ENCODE results near the gene TRAPPC14.

TRAPPC14 gene

DNA sequence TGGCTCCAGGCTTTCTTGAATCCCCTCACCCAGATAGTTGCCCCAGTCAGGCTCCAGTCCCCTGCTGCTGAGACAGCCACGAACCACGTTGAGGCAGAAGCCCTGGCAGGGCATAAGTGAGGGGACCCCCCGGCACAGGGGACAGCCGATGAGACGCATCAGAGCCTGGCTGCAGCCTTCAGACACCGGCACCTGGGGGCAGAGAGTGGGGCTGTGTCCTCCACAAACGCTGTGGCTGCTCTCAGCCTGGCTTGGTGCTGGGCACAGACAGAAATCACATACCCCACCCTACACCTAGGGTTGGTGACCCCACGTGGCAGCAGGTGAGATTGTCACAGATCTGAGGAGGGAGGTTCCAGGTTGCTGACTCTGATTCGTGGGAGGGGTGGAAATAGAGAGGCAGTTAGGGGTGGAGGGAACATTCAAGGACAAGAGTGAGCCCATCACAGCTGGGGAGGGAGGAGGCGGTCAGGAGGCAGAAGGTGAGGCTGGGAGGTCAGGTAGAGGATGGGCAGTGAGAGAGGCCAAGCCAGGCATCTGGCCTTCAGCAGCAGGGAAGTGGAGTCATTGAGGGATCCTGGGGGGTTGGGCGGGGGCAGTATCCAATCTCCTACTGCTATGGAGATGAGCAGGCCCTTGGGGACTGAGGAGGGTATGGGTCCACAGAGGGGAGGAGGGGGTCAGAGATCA is 15.4 kb upstream of the TRAPPC14 start:
- DNase-seq, result no peak

DNA sequence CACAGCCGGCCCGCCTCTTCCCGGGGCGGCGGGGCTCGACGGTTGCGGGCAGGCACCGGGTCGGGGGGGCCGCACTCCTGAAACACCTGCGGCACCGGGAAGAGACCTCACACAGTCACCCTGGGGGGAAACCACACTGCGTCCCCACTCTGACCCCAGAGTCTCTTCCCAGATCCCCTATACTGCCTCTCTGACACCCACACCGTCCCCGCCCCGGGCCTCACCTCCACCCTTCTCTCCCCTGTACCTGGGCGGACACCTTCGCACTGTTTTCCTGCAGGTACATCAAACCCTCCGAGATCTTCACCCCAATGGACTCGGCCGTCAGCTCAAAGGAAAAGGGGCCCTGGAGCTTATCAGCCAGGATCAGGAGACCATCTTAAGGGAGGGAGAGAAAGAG is 13.3 kb upstream of the TRAPPC14 start:
- no peak for DNase-seq

DNA sequence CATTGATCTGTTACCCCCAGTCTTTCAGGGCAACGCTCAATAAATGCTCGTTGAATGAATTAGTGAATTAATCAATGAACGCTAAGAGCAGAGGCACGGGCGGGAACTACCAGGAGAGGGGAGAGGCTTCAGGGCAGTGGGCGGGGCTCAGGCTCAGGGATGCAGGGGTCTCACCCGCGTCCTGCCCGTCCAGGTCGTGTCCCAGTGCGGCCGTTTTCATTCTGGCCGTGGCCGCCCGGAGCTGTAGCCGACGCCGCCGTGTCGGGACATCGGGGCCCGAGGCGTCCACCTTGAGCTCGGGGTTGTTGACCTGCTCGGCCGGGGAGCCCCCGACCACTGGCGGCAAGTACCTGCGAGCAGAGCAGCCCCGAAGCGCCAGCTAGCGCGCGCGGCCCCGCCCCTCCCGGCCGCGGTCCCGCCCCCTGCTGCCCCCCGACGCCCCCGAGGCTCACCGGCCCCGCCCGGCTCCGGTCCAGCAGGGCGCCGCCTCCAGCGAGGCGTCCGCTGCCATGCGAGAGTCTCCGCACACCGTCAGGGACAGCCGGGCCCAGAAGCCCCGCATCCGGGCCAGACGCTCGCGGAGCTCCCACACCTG is 12.7 kb upstream of the TRAPPC14 start:
- no peak for DNase-seq

DNA sequence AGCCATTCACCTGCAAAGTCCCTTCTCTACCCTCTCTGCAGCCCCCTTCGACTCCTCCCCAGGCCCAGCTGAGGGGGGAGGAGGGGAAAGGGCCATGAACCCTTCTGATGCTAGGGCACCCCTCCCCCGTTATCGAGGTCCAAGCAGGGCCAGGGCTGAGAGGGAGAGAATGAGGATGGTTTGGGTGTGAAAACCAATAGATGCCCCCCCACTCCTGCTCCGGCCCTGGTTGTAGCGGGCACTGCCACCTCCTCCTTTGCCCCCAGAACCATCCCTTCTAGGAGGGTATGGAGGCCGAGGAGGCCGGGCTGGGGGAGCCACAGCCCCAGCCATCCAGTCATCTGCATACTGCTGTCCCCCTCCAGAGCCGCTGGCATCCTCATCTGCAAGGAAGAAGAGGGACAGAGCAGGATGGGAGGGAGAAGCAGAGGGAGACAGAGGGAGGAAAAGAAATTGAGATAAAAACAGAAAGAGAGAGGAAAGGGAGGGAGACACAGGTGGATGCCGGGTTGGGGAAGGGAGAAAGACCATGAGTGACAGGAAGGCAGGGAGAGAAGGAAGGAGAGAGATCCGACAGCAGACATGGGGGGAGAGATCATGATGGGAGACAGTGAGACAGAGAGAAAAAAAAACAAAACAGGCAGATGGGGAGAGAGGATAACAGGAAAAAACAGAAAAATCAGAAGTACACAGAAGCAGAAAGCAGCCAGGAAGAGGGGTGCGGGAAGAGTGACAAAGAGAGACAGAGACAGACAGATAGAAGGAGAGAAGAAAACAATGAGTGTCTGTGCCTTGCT is 11.8 kb upstream of the TRAPPC14 start:
- DNase-seq, result no peak

DNA sequence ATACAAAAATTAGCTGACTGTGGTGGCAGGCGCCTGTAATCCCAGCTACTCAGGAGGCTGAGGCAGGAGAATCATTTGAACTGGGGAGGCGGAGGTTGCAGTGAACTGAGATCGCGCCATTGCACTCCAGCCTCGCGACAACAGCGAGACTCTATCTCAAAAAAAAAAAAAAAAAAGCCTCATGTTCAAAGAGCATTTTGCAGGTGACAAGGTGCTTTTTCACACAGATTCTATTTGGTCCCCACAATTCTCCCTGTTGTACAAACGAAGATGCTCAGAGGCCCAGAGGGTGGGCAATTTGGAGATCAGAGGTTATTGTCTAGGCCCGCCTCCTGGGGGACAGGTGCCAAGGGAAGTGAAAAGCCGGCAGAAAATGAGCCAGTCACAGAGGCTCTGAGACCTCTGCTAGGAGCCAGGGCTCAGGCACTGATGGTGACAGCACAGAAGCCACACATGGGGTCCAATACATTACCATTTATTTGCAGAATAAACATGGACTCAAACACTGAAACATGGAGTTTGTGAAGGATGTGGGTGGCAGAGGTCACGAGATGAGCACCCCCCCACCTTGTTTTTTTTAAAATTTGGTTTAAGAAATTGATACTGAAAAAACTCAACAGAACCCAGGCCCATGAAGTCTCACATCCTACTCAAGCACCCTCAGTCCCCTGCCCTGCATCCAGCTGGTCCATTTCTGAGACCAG is 10.8 kb upstream of the TRAPPC14 start:
- no peak for DNase-seq

DNA sequence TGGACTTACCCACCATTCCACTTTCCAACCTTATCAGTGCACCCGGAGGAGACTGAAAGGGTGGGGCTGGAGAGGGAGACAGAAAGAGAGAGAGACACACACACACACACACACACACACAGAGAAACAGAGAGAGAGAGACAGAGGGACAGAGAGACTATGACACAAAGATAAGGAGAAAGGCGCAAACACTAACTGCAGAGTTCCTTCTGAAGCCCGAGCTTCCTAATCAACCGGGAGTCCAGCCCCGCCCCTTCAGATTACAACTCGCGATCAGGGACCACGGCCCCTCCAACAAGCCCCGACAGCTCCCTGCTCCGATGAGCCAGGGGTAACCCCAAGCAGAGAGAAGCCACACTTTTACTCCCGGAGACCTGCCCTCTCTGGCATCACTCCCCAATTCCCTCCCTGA is 9.4 kb upstream of the TRAPPC14 start:
- no peak for DNase-seq

DNA sequence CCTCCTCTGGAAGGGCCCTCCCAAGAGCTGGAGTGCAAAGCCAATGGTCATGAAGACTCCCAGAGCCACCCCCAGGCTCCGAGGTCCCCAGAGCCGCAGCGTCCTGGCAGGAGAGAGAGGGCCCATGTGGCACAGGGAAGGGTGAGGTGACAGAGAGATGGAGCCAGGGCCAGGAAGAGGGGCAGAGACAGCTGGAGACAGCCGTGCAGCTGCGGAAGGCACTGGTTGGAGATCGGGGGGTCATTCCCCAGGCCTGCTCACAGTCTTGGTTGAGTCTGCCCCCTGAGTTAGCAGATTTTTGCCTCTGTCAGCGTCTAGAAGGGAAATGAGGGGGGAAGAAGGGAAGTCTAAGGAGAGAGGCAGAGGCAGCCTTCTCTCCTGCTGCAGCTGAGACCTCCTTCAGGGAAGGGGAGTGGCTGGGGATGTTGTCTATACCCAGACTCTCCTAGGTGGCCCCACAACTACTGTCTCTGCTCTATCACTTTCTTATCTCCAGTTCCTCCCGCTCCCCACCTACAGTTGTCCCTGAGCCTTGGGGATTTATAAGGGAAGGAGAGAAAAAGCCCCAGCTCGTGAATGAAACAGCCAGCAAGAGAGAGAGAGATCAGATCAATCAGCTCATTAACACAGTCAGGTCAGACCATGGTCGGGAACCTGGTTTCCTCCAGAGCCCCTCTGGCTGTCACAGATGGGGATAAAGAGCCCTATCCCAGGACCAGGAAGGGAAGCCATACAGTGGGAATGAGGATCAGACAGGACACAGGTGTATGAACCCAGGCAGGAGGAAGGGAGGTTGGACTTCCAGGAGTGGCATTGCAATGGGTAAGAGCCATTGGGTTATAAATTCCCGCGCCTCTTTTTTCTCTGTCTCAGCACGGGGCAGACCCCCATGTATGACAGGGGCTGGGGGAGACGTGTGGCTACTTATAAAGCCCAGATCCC is 8.7 kb upstream of the TRAPPC14 start:
- no peak for DNase-seq

DNA sequence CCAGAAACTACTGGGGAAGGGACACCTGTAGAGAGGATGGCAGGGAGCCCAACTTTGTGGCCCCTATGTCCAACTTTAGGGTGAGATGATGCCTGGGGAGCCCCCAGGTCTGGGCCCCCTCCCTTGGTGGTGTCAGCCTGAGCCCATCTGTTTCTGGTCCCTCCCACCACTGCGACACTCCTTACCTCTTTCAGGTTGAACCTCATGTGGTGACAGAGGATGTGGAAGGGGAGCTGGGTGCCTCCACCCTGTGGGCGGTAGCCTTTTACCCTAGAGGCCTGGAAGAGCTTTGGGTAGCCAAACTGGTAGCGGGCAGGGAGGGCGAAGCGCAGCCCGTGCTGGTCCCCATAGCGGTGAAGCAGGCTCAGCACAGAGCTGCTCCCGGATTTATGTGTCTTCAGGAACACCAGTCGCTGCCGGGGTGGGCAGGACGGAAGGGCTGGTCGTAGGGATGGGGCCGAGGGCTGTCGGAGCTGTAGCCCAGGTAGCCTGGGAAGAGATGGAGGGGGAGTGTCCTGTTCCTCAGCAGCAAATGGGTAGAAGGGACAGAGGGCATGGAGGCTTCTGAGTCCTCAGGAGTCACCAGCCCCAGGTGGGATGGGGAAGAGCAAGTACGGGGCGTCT is 7.9 kb upstream of the TRAPPC14 start:
- no peak for DNase-seq

DNA sequence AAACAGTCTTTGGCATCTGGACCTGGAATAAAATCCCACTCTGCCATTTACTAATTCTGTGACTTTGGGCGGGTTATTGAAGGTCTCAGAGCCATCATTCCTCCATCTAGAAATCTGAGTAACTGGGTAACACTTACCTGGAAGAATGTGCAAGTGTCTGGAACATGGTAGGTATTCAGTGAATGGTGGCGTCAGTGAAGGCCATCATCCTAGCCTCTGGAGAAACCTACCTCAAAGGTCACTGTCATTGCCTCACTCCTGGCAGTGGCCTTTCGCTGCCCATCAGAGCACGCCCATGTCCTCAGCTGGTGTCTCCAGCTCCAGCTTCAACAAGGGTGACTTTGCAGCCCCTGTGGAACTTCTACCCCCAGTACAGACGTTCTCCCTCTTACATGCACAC is 5.3 kb upstream of the TRAPPC14 start:
- DNase-seq, result no peak

DNA sequence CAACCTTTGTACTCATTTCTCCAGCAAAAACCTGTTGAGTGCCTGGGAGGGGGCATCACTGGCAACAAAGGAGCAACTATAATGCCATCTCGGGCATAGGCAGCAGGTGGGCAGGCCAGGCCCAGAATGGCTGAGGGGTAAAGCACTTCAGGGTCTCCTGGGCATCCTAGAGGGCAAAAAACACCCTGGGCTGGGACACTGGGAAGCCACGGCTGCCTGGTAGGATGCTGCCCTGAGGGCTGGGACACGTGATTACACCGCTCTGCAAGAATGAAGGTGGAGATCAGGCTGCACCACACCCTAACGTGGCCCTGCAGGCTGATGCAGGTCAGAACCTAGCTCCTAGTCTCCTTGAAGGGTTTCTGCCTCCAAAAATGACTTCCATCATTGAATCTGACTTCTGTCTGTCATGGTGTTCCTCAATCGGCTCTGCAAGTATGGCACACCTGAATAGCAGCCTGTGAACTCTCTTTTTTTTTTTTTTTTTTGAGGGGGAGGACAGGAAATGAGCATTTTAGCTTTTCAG is 4.5 kb upstream of the TRAPPC14 start:
- no peak for DNase-seq

DNA sequence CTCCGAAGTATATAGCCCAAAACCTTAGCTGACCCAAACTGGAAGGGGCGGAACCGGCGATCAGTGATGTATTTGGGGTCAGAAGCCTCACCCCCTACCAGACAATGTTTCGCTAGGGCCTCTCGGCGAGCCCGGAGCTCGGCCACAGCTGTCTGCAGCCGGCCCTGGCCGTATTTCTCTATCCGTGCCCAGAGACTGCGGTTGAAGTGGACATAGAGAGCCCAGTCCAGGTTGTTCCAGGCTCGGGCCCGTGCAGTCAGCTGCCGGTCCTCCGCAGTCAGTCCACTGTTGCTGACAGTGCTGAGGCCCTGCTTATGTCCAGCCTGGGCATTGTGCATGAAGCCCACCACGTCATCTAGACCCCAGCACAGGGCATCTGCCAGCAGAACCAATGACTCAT is 1.5 kb upstream of the TRAPPC14 start:
- DNase-seq, result no peak

DNA sequence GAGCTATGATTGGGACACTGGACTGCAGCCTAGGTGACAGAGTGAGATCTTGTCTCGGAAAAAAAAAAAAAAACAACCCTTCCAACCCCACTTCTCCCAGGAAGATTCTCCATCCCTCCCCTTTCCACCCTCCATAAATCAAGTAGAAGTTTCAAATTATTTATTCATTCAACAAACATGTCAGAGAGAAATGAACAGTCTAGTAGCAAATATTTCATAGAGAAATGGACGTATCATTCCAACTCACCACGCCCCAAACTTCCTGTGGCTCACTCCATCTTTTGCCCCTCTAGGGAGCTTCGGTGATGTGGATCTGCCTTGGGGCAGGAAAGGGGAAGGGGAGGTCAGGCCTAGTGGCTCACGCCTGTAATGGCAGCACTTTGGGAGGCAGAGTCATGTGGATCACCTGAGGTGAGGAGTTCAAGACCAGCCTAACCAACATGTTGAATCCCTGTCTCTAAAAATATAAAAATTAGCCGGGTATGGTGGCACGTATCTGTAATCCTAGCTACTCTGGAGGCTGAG is 638 bp upstream of the TRAPPC14 start:
- no peak for DNase-seq

DNA sequence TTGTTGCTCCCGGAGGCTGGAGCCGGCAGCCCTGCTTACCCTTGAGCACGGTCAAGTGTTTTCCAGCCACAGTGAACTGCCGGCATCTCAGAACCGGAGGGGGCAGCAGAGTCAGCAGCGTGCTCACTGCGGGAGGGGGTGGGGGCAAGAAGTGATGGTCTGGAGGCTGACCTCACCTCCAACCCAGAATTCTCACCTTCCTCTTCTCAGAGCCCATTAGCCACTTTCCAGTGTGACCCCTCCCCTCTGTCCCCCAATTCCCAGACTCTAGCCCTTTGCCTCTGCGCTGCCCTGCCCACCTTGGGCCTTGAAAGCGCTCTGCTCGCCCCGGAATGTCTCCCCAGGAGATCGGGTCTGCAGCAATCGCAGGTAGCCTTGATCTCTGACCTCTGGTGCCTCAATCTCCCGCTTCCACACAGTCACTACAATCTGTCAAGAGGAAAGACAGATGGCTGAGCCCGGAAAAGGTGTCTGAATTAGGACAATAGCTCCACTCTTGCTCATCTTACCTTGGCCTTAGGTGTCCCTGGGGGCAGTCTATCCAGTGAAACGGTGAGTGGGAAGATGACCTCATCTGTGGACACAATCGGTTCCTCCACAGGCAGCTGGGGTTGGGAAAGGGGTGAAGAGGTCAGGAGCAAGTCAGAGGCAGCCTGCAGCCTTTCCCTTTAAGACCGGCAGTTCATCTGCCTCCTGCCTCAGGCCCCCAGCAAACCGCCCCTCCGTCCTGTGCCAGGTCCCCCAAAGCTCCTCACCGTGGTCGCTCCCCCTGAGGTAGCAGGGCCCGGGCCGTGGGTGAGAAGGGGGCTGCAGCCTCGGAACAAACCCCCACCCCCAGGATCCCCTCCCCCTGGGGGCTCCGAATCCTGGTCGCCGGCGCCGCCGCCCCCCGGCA is 942 bp downstream of the TRAPPC14 start:
- DNase-seq, result no peak

DNA sequence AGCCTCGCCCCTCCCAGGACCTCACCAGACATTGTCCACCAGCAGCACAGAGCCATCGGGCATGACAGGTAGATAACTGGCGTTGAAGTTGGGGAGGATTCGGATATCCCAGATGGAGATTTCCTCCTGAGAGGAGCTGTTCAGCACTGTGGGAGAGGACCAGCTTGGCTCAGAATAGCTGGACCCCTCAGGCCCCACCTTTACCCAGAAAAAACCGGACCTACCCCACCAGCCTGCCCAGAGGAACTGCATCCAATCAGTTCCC is 1.5 kb downstream of the TRAPPC14 start:
- no peak for DNase-seq

DNA sequence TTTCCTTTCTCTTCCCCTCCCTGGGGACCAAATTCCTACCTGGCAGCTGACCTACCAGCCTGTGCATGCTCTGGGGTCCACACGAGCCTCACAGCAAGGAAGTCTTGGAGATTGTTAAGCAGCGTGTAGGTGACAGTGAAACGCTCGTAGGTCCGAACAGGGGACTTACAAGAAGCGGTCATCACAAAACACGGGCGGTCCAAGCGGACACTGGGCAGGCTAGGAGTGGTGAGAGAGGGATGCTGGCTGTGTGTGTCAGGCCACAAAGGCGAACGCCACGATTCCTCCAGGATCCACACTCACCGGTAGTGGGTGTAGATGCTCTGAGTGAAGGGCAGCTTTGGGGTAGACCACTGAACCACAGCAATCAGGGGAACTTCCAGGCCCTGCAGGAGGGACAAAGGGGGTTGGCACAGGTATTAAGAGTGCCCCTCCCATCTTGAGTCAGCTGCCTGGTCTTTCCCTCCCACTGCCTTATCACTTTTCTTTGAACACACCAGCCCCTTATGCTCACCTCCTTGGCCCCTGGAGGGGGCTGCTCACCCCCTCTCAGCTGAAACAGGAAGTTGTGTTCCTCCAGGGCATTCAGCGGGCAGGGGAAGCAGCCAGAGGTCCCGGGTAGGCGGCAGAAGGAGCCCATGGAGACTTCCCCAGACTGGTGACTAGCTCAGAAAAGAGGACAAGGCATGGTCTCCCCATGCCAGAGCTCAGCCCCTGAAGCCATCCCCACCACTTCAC is 2.0 kb downstream of the TRAPPC14 start:
- DNase-seq, result no peak

DNA sequence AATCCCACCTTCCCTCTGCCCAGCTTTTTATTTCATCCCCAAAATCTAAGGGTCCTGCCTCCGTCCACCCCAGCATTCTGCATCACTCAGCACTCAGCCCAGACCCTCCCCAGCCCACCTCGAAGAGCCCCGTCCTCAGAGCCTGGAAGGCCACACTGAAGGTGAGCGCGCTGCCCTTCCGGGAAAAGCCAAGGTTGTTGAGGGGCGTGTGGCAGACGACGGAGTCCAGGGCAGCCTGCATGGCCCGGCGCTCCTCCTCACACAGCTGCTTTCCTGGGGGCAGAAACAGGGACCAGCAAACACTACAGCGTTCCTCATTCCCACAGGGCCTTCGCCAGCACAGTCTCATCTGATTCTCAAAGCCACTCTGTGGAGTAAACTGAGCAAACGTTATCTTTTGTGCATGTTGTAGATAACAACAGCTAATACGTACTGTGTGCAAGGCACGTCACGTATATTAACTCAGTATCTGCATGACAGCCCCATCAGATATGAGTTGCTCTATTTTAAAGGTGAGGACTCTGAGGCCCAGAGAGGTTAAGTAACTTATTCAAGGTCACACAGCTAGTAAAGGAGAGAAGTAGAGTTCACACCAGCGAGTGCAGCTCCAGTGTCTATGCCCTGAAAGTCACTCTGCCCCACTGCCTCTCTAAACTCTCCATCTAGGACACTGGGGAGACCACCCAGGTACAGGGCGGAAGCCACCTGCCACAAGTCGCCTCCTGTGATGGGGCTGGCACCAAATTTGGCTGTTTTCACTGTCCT is 2.8 kb downstream of the TRAPPC14 start:
- no peak for DNase-seq

DNA sequence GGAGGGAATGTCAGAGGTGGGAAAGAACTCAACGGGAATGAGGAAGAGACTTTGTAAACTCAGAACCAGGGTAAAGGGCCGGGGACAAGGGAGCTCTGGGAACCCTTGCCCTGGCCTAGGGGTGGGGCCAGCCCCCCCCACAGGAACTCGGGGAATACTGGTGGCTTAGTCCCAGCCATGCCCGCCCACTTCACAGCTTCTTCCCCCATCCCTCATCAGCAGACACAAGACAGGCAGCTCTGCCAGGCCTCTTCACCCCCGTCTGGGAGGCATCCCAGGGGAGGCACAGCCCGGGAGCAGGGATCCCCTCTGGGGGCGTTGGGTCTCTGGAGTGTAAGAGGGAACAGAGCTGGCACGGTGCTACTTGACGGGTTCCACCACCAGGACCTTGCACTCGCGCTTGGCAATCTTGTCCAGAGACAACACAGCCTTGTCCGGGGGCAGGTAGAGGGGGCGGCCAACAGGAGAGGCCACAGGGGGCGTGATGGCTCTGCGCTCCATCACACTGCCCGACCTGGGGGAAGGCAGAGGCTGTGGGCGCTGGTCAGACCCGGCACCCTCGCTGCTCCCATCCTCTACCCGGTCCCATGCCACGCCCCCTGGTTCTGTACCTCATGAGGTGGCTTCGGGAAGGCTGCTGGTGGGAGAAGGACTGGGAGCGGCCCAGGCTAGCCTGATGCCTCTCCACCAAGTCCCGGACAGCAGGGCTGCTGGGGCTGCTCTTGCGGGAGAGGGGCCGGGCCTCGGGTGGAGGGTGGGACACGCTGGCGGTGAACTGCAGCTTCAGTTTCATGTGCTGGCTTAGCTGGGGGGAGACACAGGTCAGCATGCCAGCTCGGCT is 3.7 kb downstream of the TRAPPC14 start:
- no peak for DNase-seq
